GM12872 (cell line): ENCODE results near the gene TLN1.

ENCODE experiments used
- TF ChIP-seq, protein P1 (sequence below): IDR thresholded peaks from 3 replicates; pipeline ENCODE4 v1.5.1; 2011; ENCODE audit warnings: low read depth, mild to moderate bottlenecking, low read length, moderate library complexity; ENCODE audit not compliant: insufficient read depth

The TLN1 gene

DNA sequence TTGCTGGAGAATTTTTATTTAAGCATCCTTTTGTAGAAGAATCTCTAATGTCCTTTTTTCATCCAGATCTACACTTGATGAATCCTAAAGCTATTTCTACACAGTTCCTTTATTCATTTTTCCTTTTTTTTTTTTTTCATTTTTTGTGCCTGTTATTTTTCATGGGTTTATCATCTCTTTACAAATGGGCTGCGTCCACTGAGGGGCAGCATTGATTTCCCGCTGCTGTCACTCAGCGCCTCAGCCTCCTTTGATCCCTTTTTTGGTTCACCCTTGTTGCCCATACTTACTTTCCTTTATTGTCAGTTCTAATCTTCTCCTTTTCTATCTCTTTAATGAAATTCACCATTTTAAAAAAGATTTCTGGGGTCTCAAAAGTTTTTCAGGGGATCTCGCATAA, 27.8 kb upstream of the TLN1 start:
- TF ChIP-seq, protein P1, sequence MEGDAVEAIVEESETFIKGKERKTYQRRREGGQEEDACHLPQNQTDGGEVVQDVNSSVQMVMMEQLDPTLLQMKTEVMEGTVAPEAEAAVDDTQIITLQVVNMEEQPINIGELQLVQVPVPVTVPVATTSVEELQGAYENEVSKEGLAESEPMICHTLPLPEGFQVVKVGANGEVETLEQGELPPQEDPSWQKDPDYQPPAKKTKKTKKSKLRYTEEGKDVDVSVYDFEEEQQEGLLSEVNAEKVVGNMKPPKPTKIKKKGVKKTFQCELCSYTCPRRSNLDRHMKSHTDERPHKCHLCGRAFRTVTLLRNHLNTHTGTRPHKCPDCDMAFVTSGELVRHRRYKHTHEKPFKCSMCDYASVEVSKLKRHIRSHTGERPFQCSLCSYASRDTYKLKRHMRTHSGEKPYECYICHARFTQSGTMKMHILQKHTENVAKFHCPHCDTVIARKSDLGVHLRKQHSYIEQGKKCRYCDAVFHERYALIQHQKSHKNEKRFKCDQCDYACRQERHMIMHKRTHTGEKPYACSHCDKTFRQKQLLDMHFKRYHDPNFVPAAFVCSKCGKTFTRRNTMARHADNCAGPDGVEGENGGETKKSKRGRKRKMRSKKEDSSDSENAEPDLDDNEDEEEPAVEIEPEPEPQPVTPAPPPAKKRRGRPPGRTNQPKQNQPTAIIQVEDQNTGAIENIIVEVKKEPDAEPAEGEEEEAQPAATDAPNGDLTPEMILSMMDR = no peak

DNA sequence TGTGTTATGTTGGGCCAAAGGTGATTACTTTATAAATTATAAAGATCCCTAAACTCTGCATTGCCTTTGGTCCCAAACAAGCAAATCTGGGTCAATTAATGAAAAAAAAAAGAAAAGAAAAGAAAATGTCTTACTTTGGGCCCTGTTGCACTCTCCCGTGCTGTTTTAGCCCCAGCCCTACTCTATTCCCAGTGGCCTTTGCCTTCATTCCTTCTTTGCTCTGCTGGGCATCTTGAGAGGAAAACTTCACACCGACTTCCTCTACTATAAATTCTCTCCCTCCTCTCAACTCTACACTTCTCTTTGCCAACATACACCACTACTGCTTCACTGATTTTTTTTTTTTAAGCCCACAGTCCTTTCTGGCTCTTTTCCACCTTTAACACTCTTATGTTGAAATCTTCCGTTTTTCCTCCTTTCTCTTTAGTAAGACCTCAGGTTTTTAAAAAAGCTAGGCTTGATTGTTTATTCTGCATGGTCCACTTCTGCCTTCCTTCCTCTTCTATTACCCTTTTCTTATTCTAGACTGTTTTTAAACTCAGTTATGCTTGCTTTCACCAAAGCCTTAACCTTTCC, 26.6 kb upstream of the TLN1 start:
- TF ChIP-seq, protein P1 = no peak

DNA sequence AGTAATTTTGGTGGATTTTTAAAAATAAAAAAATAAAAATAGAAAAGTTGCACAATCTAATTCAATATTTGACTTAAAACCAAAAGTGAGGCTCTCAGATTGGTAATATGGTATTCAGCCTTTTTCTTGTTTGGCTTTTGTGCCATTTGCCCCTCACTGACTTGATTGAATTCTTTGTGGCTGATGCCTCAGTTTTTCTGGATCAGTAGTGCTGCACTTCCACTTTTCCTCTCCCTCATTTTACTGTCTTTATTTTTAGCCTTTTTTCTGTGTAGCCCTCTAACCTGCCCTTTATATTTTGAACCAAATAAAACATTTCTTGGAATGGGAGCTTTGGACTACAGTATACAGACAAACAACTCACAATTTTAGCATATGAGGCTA, 25.9 kb upstream of the TLN1 start:
- TF ChIP-seq, protein P1 = no peak

DNA sequence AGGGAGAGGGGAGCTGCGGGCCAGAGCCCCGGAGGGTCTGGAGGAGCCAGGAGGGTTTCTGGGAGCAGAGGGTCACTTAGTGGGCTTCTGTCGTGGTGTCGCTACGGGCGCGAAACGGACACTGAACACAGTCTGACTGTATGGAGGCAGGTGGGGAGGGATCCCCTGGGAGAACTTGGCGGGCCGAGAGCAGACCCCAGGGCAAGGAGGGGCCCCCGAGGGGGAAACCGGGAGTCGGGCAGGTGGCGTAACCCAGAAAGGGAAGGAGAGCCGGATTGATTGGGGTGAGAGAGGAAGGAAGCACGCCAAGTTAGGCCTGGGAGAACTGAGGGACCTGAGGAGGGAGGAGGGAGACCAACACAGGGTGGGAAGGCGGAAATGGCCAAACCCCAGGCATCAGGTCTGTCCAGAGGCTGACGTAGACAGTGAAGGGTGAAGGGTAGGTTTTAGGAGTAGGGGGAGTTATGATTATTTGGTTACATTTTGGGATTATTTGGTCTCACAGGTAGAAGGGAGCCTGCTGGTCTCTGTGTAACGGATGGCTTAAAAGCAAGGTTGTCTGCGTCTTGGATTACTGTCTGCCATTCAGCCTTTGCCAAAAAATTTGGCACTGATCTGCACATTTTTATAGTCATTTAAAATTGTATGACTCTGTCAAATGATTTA, 25.4 kb upstream of the TLN1 start:
- TF ChIP-seq, protein P1 = no peak

DNA sequence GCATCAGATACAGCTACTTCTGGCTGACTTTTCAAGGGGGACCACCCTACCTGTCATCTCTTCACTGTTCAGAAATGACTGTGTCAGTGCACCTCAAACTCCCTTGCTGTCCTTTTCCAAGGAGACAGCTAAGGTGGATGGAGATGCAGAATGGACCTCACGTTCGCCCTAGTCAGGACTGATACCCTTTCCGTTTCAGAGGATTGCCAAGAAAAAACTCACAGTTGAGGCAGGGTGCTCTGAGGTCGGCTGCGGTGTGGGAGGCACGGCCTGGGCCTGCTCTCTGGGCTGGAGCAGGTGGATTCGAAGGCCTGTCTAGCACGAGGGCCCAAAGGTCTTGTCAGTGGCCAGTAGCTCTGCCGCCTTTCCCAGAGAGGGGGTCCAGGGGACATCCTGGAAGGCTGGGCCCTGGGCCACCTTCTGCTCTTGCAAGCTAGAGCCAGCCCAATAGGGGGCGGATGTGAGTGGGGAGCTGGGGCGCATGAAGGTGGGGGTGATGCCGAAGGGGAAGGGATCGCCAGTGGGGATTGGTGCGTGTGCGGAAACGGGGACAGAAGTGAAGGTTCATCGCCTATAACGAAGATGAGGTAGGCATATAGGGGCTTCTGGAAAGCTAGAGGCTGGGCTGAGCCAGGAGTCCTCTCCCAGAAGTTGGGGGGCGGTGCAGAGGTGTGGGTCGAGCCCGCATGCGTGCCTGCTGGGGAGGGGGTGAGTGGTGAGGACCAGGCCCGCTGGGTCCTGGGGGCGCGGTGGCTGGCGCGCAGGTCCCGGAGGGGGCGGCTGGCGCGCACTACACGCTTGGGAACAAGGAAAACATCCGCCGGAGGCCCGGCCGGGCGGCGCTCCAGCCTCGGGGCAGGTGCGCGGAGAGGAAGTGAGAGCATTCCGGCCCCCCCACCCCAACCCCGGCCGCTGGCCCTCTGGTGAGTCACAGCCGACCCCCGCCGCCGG, 24.6 kb upstream of the TLN1 start:
- TF ChIP-seq, protein P1 = peak; percentile 92

DNA sequence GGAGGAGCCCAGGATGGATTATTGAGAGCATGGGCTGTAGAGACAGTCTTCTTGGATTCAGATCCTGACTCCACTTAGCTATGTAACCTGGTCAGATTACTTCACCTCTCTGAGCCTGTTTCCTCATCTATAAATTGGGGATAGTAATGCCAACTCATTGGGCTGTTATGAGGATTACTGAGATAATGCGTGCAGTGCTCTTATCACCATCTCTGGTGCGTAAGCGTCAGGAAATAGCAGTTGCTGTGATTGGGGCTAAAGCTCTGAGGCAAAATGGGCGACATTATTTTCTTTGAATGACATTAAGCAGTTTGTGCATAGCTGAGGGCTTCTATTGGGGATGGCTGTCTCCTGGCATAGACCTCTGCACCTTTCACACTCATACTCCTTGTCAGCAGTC, 23.1 kb upstream of the TLN1 start:
- TF ChIP-seq, protein P1 = no peak

DNA sequence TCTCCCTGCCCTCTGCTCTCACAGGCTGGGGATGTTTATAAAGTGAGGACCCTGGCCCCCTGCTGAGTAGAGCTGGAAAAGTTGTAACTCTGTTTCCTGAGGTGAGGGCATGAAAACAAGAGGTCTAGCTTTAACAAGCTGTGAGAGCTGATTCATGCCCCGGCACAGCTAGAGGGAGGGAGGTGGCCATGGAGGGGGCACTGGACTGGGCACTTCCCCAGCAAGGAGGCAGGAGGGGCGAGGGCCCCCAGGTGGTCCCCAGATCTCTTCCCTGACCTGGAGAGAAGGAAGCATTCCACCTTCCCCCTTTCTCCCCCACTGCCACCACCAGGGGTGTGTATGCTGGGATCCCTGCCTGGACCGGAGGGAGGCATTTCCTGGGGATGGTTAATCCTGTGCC, 22.3 kb upstream of the TLN1 start, which contains the start of gene MSMP:
TSS of gene MSMP (minus strand) at position 13 of the 400 bp plus-strand sequence. CDS start 147 bp downstream, outside the sequence.
- TF ChIP-seq, protein P1 = no peak
